HG02852 (cell line): ENCODE measurements around the gene ENOX1.
"Not testable (repeated sequence)": the region's sequence is repeated elsewhere in the genome, so short reads cannot be mapped to it uniquely, and the experiment has no call there.

Experiments
- ATAC-seq: cut with Tn5 transposase; IDR thresholded peaks from one replicate; pipeline ENCODE4 v1.9.1; 2021; ENCODE audit warnings: mild to moderate bottlenecking, moderate library complexity; ENCODE audit not compliant: unreplicated experiment

ENOX1 gene

GRCh38 chr13:43363156-43363953 is 423.4 kb downstream of the ENOX1 start:
- ATAC-seq: no peak

GRCh38 chr13:43362556-43362955 is 424.2 kb downstream of the ENOX1 start:
- ATAC-seq: no peak

GRCh38 chr13:43360892-43361610 is 425.7 kb downstream of the ENOX1 start:
- no peak for ATAC-seq

- no peak for ATAC-seq
Observed at GRCh38 chr13:43360171-43360570, 426.6 kb downstream of the ENOX1 start.

GRCh38 chr13:43359536-43359935 is 427.2 kb downstream of the ENOX1 start:
- no peak for ATAC-seq

- ATAC-seq: no peak
Observed at GRCh38 chr13:43357564-43357963, 429.2 kb downstream of the ENOX1 start.

- ATAC-seq: no peak
Observed at GRCh38 chr13:43356567-43356966, 430.2 kb downstream of the ENOX1 start.

- no peak for ATAC-seq
Observed at GRCh38 chr13:43355774-43356173, 431.0 kb downstream of the ENOX1 start.

GRCh38 chr13:43354153-43354945 is 432.4 kb downstream of the ENOX1 start:
- ATAC-seq: no peak

GRCh38 chr13:43353631-43354030 is 433.1 kb downstream of the ENOX1 start:
- ATAC-seq: no peak

GRCh38 chr13:43351612-43352011 is 435.2 kb downstream of the ENOX1 start:
- not testable (repeated sequence) for ATAC-seq

- ATAC-seq: no peak
Observed at GRCh38 chr13:43348397-43348796, 438.4 kb downstream of the ENOX1 start.

GRCh38 chr13:43347877-43348276 is 438.9 kb downstream of the ENOX1 start:
- no peak for ATAC-seq

GRCh38 chr13:43346427-43346826 is 440.3 kb downstream of the ENOX1 start:
- no peak for ATAC-seq

GRCh38 chr13:43343645-43344044 is 443.1 kb downstream of the ENOX1 start:
- no peak for ATAC-seq

GRCh38 chr13:43339805-43340550 is 446.8 kb downstream of the ENOX1 start:
- ATAC-seq: no peak

GRCh38 chr13:43339145-43339804 is 447.5 kb downstream of the ENOX1 start:
- no peak for ATAC-seq

- ATAC-seq: no peak
Observed at GRCh38 chr13:43335764-43336163, 451.0 kb downstream of the ENOX1 start.

GRCh38 chr13:43333176-43333575 is 453.6 kb downstream of the ENOX1 start:
- ATAC-seq: no peak

- ATAC-seq: no peak
Observed at GRCh38 chr13:43331672-43332071, 455.1 kb downstream of the ENOX1 start.
